Measurements from ENCODE around the gene SLCO3A1.

DNA sequence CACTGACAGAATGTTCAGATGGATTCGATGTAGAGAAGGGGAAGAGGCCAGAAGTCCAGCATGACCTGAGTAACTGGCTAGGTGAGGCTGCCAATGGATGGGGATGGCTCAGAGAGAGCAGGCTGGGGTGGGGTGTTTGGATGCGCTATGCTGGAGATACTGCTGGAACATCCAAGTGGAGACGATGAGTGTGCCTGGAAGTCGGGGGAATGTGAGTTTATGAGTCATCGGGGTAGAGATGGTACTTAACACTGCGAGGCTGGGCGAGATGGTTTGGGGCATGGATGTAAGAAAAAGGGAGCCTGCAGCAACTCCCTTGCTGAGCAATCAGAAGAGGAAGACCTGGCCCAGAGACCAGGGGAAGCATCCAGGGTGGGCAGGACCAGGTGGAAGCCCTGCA lies 180.7 kb downstream of the SLCO3A1 start:
- TF ChIP-seq ZNF510 (tag by site-specific recombination; IDR thresholded peaks at IDR 0.05; ENCODE audit: insufficient replicate concordance) (no peak), ZNF350 (tag by site-specific recombination; IDR thresholded peaks at IDR 0.05) (no peak), ZNF175 (tag by site-specific recombination; IDR thresholded peaks at IDR 0.05) (no peak), ZBTB20 (tag by site-specific recombination; IDR thresholded peaks at IDR 0.05) (no peak), ZBTB8A (tag by site-specific recombination; IDR thresholded peaks at IDR 0.05) (no peak), ZNF585B (tag by site-specific recombination; IDR thresholded peaks at IDR 0.05) (no peak), KLF16 (tag by site-specific recombination; IDR thresholded peaks at IDR 0.05) (no peak), YY1 (tag by site-specific recombination; IDR thresholded peaks at IDR 0.05) (no peak), ZNF596 (tag by site-specific recombination; IDR thresholded peaks at IDR 0.05) (no peak)
- TF ChIP-seq, protein P1, sequence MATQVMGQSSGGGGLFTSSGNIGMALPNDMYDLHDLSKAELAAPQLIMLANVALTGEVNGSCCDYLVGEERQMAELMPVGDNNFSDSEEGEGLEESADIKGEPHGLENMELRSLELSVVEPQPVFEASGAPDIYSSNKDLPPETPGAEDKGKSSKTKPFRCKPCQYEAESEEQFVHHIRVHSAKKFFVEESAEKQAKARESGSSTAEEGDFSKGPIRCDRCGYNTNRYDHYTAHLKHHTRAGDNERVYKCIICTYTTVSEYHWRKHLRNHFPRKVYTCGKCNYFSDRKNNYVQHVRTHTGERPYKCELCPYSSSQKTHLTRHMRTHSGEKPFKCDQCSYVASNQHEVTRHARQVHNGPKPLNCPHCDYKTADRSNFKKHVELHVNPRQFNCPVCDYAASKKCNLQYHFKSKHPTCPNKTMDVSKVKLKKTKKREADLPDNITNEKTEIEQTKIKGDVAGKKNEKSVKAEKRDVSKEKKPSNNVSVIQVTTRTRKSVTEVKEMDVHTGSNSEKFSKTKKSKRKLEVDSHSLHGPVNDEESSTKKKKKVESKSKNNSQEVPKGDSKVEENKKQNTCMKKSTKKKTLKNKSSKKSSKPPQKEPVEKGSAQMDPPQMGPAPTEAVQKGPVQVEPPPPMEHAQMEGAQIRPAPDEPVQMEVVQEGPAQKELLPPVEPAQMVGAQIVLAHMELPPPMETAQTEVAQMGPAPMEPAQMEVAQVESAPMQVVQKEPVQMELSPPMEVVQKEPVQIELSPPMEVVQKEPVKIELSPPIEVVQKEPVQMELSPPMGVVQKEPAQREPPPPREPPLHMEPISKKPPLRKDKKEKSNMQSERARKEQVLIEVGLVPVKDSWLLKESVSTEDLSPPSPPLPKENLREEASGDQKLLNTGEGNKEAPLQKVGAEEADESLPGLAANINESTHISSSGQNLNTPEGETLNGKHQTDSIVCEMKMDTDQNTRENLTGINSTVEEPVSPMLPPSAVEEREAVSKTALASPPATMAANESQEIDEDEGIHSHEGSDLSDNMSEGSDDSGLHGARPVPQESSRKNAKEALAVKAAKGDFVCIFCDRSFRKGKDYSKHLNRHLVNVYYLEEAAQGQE (tag by site-specific recombination; IDR thresholded peaks at IDR 0.05), result no peak
- TF ChIP-seq, protein P2, sequence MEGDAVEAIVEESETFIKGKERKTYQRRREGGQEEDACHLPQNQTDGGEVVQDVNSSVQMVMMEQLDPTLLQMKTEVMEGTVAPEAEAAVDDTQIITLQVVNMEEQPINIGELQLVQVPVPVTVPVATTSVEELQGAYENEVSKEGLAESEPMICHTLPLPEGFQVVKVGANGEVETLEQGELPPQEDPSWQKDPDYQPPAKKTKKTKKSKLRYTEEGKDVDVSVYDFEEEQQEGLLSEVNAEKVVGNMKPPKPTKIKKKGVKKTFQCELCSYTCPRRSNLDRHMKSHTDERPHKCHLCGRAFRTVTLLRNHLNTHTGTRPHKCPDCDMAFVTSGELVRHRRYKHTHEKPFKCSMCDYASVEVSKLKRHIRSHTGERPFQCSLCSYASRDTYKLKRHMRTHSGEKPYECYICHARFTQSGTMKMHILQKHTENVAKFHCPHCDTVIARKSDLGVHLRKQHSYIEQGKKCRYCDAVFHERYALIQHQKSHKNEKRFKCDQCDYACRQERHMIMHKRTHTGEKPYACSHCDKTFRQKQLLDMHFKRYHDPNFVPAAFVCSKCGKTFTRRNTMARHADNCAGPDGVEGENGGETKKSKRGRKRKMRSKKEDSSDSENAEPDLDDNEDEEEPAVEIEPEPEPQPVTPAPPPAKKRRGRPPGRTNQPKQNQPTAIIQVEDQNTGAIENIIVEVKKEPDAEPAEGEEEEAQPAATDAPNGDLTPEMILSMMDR (tag by site-specific recombination; IDR thresholded peaks at IDR 0.05), result no peak
- TF ChIP-seq, protein P3, sequence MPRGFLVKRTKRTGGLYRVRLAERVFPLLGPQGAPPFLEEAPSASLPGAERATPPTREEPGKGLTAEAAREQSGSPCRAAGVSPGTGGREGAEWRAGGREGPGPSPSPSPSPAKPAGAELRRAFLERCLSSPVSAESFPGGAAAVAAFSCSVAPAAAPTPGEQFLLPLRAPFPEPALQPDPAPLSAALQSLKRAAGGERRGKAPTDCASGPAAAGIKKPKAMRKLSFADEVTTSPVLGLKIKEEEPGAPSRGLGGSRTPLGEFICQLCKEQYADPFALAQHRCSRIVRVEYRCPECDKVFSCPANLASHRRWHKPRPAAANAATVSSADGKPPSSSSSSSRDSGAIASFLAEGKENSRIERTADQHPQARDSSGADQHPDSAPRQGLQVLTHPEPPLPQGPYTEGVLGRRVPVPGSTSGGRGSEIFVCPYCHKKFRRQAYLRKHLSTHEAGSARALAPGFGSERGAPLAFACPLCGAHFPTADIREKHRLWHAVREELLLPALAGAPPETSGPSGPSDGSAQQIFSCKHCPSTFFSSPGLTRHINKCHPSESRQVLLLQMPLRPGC (tag by site-specific recombination; IDR thresholded peaks at IDR 0.05), result no peak
